Astrocyte (in vitro differentiated cells and primary cell): Measurements from ENCODE around the gene GRIN2D. TPM values are rescaled to one million over a fixed set of nuclear protein-coding genes. Genes with fewer than 3 reads are reported as not detected.

Source experiments
- DNase-seq: peaks from one replicate; pipeline ENCODE4 v3.0.0-alpha.2; 2010; ENCODE audit warnings: low read depth
- FAIRE-seq: peaks from 2 replicates; lab custom pipeline; 2011; peaks lifted over from hg19 to GRCh38; lab: Jason Lieb, UNC
- H2AFZ ChIP-seq: 2 replicates; pipeline ENCODE4 v1.6.0; 2012; ENCODE audit warnings: low read depth, low read length, inconsistent platforms
- H3K27ac ChIP-seq: 2 replicates; pipeline ENCODE4 v1.5.1; 2011; ENCODE audit warnings: low read depth, low read length, inconsistent platforms
- H3K27me3 ChIP-seq: 2 replicates; pipeline ENCODE4 v1.6.0; 2011; ENCODE audit warnings: low read length, inconsistent platforms; ENCODE audit not compliant: insufficient read depth
- H3K36me3 ChIP-seq: 2 replicates; pipeline ENCODE4 v1.5.1; 2011; ENCODE audit warnings: low read length, inconsistent platforms; ENCODE audit not compliant: insufficient read depth
- H3K4me1 ChIP-seq: 2 replicates; pipeline ENCODE4 v1.5.1; 2011; ENCODE audit warnings: low read length, inconsistent platforms; ENCODE audit not compliant: insufficient read depth
- H3K4me2 ChIP-seq: 2 replicates; pipeline ENCODE4 v1.6.0; 2012; ENCODE audit warnings: low read length, inconsistent platforms
- H3K4me3 ChIP-seq: 2 replicates; pipeline ENCODE4 v1.5.1; 2011; ENCODE audit warnings: low read depth, mild to moderate bottlenecking, low read length, inconsistent platforms; ENCODE audit not compliant: insufficient read depth
- H3K79me2 ChIP-seq: 2 replicates; pipeline ENCODE4 v1.6.0; 2012; ENCODE audit warnings: mild to moderate bottlenecking, low read length, inconsistent platforms; ENCODE audit not compliant: insufficient read depth
- H3K9ac ChIP-seq: 2 replicates; pipeline ENCODE4 v1.6.0; 2012; ENCODE audit warnings: mild to moderate bottlenecking, low read length, inconsistent platforms
- H3K9me3 ChIP-seq: 2 replicates; pipeline ENCODE4 v1.5.1; 2012; ENCODE audit warnings: low read depth, mild to moderate bottlenecking, low read length, inconsistent platforms; ENCODE audit not compliant: insufficient read depth
- H4K20me1 ChIP-seq: 2 replicates; pipeline ENCODE4 v1.6.0; 2012; ENCODE audit warnings: low read length, inconsistent platforms; ENCODE audit not compliant: insufficient read depth
- H3K27ac Mint-ChIP-seq: one replicate; pipeline ENCODE4 v1.8.0; 2021; ENCODE audit warnings: mild to moderate bottlenecking, mixed read lengths; ENCODE audit not compliant: unreplicated experiment
- H3K27me3 Mint-ChIP-seq: one replicate; pipeline ENCODE4 v1.8.0; 2021; ENCODE audit warnings: low read depth, mixed read lengths; ENCODE audit not compliant: unreplicated experiment
- H3K36me3 Mint-ChIP-seq: one replicate; pipeline ENCODE4 v1.8.0; 2021; ENCODE audit warnings: low read depth, mixed read lengths; ENCODE audit not compliant: unreplicated experiment
- H3K4me1 Mint-ChIP-seq: one replicate; pipeline ENCODE4 v1.8.0; 2021; ENCODE audit warnings: low read depth, mixed read lengths; ENCODE audit not compliant: unreplicated experiment
- H3K4me3 Mint-ChIP-seq: one replicate; pipeline ENCODE4 v1.8.0; 2021; ENCODE audit warnings: mild to moderate bottlenecking, moderate library complexity, mixed read lengths; ENCODE audit not compliant: unreplicated experiment
- H3K9me3 Mint-ChIP-seq: one replicate; pipeline ENCODE4 v1.8.0; 2021; ENCODE audit warnings: mild to moderate bottlenecking, mixed read lengths; ENCODE audit not compliant: unreplicated experiment
- CTCF ChIP-seq: IDR thresholded peaks from 2 replicates; pipeline ENCODE4 v1.5.1; 2011; ENCODE audit warnings: low read depth, mild to moderate bottlenecking, inconsistent platforms, low read length, moderate library complexity; ENCODE audit not compliant: insufficient read depth
- EZH2 ChIP-seq: IDR thresholded peaks from 2 replicates; pipeline ENCODE4 v1.6.1; 2012; ENCODE audit warnings: mild to moderate bottlenecking, low read length, inconsistent platforms; ENCODE audit not compliant: insufficient read depth
- total RNA-seq: library from RNA; stranded (reverse); gene quantifications from 2 replicates; pipeline ENCODE4 v1.2.1, GENCODE V29; 2021

Gene GRIN2D
- total RNA-seq, 1 donor from 2014 or later = 6.2 TPM

GRCh38 chr19:48362716-48363499 lies 30.6 kb upstream of the GRIN2D start:
- no peaks in the 10 kb centered on the region for H3K9me3 ChIP-seq
- no peaks in the 10 kb centered on the region for H3K4me1 Mint-ChIP-seq
- no peaks in the 10 kb centered on the region for H3K27me3 ChIP-seq
- no peaks in the 10 kb centered on the region for H4K20me1 ChIP-seq
- H3K9me3 Mint-ChIP-seq = peaks cover 5% of the 10 kb centered on the region
- TF ChIP-seq EZH2 (no peak), CTCF (no peak)
- H3K36me3 ChIP-seq = no peaks in the 10 kb centered on the region
- peak overlapping the region; percentile 85 for H2AFZ ChIP-seq
- peak; percentile 89 for DNase-seq
- peak overlapping the region; percentile 98 for H3K4me2 ChIP-seq
- peak overlapping the region; percentile 84 for H3K27ac Mint-ChIP-seq
- H3K4me1 ChIP-seq = peaks cover 6% of the 10 kb centered on the region
- peak overlapping the region; percentile 78 for H3K4me3 ChIP-seq
- no peaks in the 10 kb centered on the region for H3K27me3 Mint-ChIP-seq
- no peaks in the 10 kb centered on the region for H3K79me2 ChIP-seq
- H3K9ac ChIP-seq = peak overlapping the region; percentile 89
- peak overlapping the region; percentile 74 for H3K27ac ChIP-seq
- no peak for FAIRE-seq
- peaks cover 2% of the 10 kb centered on the region for H3K36me3 Mint-ChIP-seq
- peak overlapping the region; percentile 84 for H3K4me3 Mint-ChIP-seq

GRCh38 chr19:48363500-48363809 lies 30.0 kb upstream of the GRIN2D start:
- H3K36me3 ChIP-seq = no peaks in the 10 kb centered on the region
- peak overlapping the region; percentile 98 for H3K4me2 ChIP-seq
- Mint-ChIP-seq H3K27me3 (no peaks in the 10 kb centered on the region), H3K36me3 (peaks cover 2% of the 10 kb centered on the region), H3K27ac (peak overlapping the region; percentile 84), H3K4me1 (no peaks in the 10 kb centered on the region), H3K4me3 (peak overlapping the region; percentile 84), H3K9me3 (peaks cover 3% of the 10 kb centered on the region)
- no peaks in the 10 kb centered on the region for H3K9me3 ChIP-seq
- FAIRE-seq (no peak), DNase-seq (no peak)
- H3K27ac ChIP-seq = peak overlapping the region; percentile 74
- peak overlapping the region; percentile 89 for H3K9ac ChIP-seq
- no peak for TF ChIP-seq CTCF
- H4K20me1 ChIP-seq = no peaks in the 10 kb centered on the region
- H3K4me3 ChIP-seq = peak overlapping the region; percentile 78
- no peaks in the 10 kb centered on the region for H3K79me2 ChIP-seq
- peak overlapping the region; percentile 85 for H2AFZ ChIP-seq
- H3K4me1 ChIP-seq = peaks cover 6% of the 10 kb centered on the region
- H3K27me3 ChIP-seq = no peaks in the 10 kb centered on the region
